Stimulated activated effector memory CD8-positive, alpha-beta T cell treated with anti-CD3 and anti-CD28 coated beads, Interleukin-12 subunit alpha, Interleukin-12 subunit beta, amount 100 ng/mL, for 72 hours (primary cell): ENCODE measurements around the gene FBXL14.
A peak's percentile ranks its signal among the peaks of the same experiment; 100 is the strongest.

Source experiments
- ATAC-seq: fragments of 150-1000 bp; cut with Tn5 transposase; 2 replicates; pipeline ENCODE4 v1.10.0; 2021
- DNase-seq, 2 donors: peaks; one replicate each; pipeline ENCODE4 v3.0.0; 2021 to 2022; ENCODE audit warnings: low spot score in 2 of 2
- H3K27ac Mint-ChIP-seq: one replicate; pipeline ENCODE4 v1.8.0; 2022; ENCODE audit warnings: mild to moderate bottlenecking, mixed read lengths
- H3K36me3 Mint-ChIP-seq: one replicate; pipeline ENCODE4 v1.8.0; 2022; ENCODE audit warnings: mild to moderate bottlenecking, mixed read lengths
- H3K4me1 Mint-ChIP-seq: one replicate; pipeline ENCODE4 v1.8.0; 2022; ENCODE audit warnings: mixed read lengths
- H3K4me3 Mint-ChIP-seq: one replicate; pipeline ENCODE4 v1.8.0; 2022; ENCODE audit warnings: mild to moderate bottlenecking, mixed read lengths
- H3K9me3 Mint-ChIP-seq: one replicate; pipeline ENCODE4 v1.8.0; 2022; ENCODE audit warnings: mixed read lengths

Gene FBXL14

DNA sequence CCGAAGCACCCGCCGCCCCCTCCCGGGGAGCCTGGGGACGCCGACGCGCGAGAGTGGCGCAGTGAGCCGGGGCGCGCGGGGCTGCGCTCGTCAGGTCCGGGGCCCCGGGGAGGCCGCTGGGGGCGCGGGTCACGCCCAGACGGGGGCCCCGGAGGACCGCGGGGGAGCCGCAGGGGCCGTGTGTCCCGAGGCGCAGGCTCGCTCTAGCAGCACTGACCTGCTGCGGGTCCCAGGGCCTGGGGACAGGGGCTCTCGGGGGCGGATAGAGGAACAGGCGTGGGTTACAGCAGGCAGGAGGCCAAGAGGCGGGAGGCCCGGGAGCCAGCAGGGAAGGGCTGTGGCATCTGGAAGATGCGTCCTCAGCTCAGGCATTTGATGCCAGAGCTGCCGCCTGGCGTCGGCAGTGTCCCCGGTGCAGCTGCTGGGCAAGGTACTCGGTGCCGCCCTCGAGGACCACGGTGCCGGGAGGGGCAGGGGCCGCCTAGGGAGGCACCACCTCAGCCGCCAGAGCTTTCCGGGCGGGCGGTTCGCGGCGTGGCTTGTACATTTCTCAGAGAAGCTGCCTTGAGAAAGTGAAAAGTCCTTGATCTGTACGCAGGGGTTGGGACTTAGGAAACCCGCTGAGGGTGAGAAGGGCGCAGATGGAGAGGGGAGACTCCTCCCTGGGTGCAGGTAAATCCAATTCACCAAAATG lies 35.9 kb upstream of the FBXL14 start:
- peaks cover 7% of the 10 kb centered on the region for H3K4me1 Mint-ChIP-seq
- DNase-seq (peak in 1 of 2 donors; percentile 52), ATAC-seq (peak; percentile 60)
- H3K4me3 Mint-ChIP-seq: peak overlapping the region; percentile 63
- no peak overlapping the region for H3K27ac Mint-ChIP-seq
- H3K9me3 Mint-ChIP-seq: no peaks in the 10 kb centered on the region
- H3K36me3 Mint-ChIP-seq: no peaks in the 10 kb centered on the region

DNA sequence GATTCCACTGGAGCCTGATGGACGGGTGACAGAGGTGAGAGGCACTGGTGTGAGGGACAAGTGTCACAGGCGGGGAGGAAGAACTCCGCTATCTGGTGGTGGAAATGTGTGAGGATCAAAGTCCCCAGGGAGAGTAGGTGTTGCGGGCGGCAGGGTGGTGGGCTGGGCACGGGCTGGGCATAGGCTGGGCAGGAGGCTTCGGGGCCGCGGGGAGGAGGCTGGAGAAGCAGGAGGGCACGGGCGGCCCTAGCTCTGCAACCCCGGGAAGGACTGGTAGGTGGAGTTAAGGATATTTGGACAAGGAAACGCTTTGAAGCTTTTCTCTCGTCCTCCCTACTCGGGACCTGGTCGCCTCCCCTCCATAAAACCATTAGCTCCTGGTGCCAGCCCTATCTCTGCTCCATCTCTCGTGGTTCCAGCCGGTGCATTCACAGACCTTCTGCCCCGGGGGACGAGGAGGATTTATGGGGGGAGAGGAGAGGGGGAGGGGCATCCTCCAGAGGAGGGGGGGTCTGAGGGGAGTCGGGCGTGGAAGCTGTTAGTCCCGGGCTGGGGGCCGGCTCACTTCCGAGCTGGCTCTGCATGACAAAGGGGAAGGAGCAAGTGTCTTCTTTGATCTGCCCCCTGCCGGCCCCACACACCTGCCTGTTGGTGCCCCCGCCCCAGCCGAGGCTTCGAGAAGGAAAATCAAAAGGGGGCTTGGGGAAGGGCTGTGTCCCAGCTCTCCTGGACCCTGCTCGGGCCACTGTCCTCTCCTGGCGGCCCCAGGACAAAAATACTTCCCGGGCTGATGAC lies 35.2 kb upstream of the FBXL14 start:
- ATAC-seq (peak; percentile 12), DNase-seq (no peak)
- Mint-ChIP-seq H3K4me3 (peak overlapping the region; percentile 63), H3K36me3 (no peaks in the 10 kb centered on the region), H3K27ac (no peak overlapping the region), H3K4me1 (peaks cover 7% of the 10 kb centered on the region), H3K9me3 (no peaks in the 10 kb centered on the region)

DNA sequence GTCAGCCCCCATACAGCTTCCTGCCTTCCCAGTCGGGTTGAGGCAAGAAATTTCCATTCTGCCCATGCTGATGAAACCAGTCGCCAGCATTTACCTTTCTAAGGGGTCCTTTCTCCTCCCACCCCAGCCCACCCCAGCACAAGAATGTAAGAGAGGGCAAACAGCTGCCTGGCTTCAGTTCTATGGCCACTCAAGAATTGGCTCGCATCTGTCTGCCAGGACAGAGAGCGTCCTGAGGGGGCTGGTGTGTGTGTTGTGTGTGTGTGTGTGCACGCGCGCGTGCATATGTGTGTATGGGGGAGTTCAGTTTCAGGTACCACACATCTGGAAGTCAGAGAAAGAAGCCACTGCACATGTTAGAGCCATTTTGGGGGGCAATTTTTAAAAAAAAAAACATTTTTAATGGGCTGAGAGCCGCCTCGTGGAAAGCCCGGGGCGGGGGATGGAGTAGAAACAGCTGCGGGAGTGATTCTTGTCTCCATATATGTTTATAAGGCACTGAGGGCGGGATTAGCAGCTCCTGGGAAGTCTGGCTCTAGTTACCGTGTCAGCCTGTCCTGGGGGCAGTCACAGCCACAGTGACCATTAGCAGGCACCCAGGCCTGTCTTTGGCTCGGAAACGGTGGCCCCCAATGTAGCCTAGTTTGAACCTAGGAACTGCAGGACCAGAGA lies 34.4 kb upstream of the FBXL14 start, which contains the start of gene WNT5B:
TSS of gene WNT5B (plus strand) at position 566 of the 672 bp plus-strand sequence. CDS start 2,124 bp downstream, outside the sequence.
- H3K9me3 Mint-ChIP-seq: no peaks in the 10 kb centered on the region
- ATAC-seq (no peak), DNase-seq (no peak)
- peaks cover 7% of the 10 kb centered on the region for H3K4me1 Mint-ChIP-seq
- H3K27ac Mint-ChIP-seq: no peak within 1 kb of the TSS
- H3K36me3 Mint-ChIP-seq: no peaks in the 10 kb centered on the region
- H3K4me3 Mint-ChIP-seq: peak within 1 kb of the TSS; percentile 63

DNA sequence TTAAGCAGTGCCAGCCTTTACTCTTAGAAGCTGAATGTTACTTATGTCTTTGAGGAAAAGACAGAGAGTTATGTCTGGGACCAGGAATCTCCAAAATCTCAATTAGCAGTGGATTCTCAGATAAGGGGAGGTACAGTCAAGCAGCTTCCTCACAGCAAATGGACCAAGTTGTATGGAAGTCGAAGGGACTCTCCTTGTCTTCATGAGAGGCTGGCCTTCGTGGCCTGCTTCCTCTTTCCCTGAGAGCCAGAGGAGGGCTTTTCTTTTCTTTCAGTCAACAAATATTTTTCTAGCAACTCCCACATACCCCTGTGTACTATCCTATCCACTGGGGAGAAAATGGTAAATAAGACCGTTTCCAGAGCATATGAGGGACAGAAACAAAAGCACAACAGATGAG lies 28.0 kb upstream of the FBXL14 start:
- H3K9me3 Mint-ChIP-seq: no peaks in the 10 kb centered on the region
- ATAC-seq (no peak), DNase-seq (no peak)
- H3K4me3 Mint-ChIP-seq: no peak overlapping the region
- no peak overlapping the region for H3K27ac Mint-ChIP-seq
- H3K36me3 Mint-ChIP-seq: no peaks in the 10 kb centered on the region
- H3K4me1 Mint-ChIP-seq: peaks cover 6% of the 10 kb centered on the region

DNA sequence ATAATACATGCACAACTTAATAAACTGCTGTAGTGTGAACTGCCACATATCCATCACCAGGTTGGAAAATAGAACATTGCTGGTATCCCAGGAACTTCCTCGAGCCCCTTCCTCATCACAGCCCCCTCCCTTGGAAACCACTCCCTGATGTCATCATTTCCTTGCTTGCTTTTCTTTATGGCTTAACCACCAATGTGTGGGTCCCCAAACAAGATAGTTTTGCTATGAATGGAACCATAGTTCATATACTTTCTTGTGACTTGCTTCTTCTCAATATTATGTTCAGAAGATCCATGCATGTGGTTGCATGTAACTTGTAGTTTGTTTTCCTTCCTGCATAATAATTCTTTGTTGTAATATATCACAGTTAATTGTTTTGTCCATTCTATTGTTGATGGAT lies 25.7 kb upstream of the FBXL14 start:
- Mint-ChIP-seq H3K9me3 (no peaks in the 10 kb centered on the region), H3K27ac (no peak overlapping the region)

DNA sequence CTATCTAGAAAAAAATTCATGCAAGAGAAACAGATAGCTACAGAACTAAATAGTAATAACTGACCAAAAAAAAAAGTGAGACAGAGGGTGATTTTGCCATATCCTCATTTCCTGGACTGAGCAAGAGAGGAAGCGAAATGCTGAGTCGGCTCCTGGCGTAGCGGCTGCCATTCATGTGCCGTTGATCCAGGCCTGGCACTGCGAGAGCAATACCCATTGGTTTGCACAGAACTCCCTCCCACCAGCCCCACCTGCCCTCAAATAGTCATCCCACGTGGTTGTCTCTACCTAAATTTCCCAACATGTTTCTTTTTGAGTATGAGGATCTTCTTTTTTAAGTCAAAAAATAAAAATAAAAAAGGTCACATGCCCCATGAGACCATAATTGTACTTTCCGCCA lies 25.2 kb upstream of the FBXL14 start:
- Mint-ChIP-seq H3K9me3 (no peaks in the 10 kb centered on the region), H3K4me1 (peaks cover 14% of the 10 kb centered on the region), H3K4me3 (no peak overlapping the region), H3K27ac (no peak overlapping the region), H3K36me3 (no peaks in the 10 kb centered on the region)
- ATAC-seq (peak; percentile 85), DNase-seq (no peak)

More for the DNA sequence above, 25.7 kb upstream of the FBXL14 start:
- Mint-ChIP-seq H3K4me3 (no peak overlapping the region), H3K4me1 (peaks cover 14% of the 10 kb centered on the region), H3K36me3 (no peaks in the 10 kb centered on the region)
- DNase-seq (no peak), ATAC-seq (peak; percentile 58)

DNA sequence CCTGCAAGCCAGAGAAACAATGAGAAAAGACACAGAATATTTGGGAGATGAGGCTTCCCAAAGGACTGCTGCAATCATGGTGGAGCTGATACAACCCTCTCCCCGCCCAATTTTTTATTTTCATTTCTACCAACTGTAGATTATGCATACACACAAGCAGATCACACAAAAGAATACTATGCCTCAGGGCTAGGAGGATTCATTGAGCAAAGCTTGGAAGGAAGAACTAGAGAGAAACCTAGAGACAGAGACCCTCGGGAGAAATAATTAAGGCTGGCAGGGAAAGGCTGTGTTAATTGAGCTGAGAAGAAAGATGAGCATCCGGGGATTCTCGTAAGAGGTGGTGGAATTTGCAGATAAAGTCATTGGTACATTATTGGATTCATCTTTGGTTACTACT lies 24.8 kb upstream of the FBXL14 start:
- no peak for ATAC-seq
- DNase-seq: no peak
- Mint-ChIP-seq H3K4me3 (no peak overlapping the region), H3K4me1 (peaks cover 14% of the 10 kb centered on the region), H3K27ac (no peak overlapping the region), H3K36me3 (no peaks in the 10 kb centered on the region), H3K9me3 (no peaks in the 10 kb centered on the region)

DNA sequence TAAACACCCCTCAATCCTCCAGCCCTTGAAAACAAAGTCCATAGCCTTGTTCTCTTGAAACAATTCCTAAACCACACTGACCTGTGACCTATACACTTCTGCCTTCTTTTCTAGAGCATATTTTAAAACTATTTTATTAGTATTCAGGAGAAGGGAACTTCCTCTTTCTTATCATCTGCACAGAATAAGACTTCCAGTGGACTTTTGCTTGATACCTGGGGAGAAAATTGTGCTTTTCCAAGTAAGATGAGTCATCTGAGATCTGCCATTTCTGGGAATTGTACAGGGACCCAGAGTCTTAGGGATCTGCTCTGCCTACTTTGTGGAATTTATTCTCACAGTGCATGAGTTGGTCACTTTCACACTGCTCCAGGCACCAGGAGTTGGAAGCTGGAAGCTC lies 24.1 kb upstream of the FBXL14 start:
- ATAC-seq: no peak
- Mint-ChIP-seq H3K4me3 (no peak overlapping the region), H3K9me3 (no peaks in the 10 kb centered on the region), H3K36me3 (no peaks in the 10 kb centered on the region), H3K27ac (no peak overlapping the region), H3K4me1 (peaks cover 14% of the 10 kb centered on the region)
- DNase-seq: no peak

DNA sequence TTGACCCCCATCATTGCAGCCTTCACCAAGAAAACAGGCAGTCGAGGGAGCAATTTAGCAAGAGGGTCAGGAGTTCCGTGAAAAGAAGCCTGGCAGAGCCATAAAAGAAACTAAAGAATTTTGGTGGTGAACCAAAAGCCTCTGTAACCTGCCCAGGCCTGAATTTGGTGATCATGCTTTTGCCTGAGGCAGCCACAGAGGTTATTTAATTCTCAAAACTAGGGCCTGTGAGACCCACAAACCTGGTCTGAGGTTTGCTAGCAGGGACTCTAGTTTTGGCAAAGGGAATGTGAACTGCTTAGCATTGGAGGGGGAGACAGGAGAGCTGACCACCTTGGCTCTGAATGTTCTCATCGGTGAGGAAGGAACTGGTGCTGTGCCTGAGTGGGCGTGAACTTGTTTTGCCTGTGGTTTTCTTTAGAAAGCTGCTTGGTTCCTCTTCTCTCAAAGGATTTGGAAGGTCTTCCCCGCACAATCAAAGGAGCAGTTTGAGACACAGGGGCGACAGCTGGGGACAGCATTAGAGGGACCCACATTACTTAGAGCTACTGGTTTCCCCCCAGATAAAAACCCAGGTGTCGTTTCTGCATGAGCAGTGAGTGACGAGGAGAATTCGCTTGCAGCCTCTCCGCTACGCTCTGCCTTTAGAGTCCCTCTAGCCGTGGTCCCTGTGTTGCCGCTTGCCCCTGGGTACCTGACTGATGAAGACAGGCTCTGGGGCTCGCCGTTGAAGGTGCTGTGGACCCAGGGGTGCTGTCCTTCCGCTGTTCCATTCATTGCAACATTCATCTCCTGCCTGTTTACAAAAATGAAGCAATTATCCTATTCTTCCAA lies 22.1 kb upstream of the FBXL14 start:
- DNase-seq: no peak
- ATAC-seq: no peak
- no peak overlapping the region for H3K4me3 Mint-ChIP-seq

DNA sequence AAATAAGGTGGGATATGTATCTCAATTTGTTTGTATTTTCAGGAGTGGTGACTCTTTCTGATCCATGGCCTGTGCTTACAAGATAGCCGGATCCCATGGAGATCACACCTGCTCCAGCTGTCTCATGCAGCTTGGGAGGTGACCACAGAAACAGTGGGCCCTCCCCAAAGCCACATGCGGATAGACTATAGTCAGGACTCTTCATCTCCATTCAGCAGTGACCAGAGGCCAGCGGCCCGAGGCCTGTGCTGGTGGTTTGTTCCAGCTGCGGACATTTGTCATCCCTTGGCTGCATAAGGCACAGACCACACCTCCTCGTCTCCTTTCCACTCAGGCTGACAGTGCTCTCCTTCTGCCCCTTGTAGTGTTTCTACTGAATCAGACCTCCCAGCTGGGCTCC lies 20.0 kb upstream of the FBXL14 start:
- peaks cover 8% of the 10 kb centered on the region for H3K4me1 Mint-ChIP-seq
- DNase-seq (no peak), ATAC-seq (no peak)
- no peaks in the 10 kb centered on the region for H3K36me3 Mint-ChIP-seq
- no peak overlapping the region for H3K27ac Mint-ChIP-seq
- no peak overlapping the region for H3K4me3 Mint-ChIP-seq
- no peaks in the 10 kb centered on the region for H3K9me3 Mint-ChIP-seq

More for the DNA sequence above, 22.1 kb upstream of the FBXL14 start:
- Mint-ChIP-seq H3K36me3 (no peaks in the 10 kb centered on the region), H3K4me1 (peaks cover 14% of the 10 kb centered on the region), H3K27ac (no peak overlapping the region), H3K9me3 (no peaks in the 10 kb centered on the region)

DNA sequence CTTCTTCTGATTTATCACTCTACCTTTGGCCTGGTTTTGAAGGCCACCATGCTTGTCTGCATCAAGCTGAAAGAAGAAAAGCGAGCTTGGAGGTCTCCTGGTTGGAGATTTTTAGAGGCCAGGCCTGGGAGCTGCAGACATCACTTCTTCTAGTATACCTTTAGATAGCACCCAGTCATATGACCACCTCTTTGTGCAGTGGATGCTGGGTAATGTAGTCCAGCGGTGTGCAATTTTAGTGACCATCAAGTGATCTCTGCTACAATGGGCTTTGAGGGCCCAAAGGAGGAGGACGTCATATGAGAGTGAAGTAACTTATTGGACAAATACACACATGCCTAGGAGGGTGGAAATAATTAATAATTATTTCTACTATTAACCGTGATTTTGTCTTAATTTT lies 19.5 kb upstream of the FBXL14 start:
- peaks cover 8% of the 10 kb centered on the region for H3K4me1 Mint-ChIP-seq
- no peak overlapping the region for H3K4me3 Mint-ChIP-seq
- H3K9me3 Mint-ChIP-seq: no peaks in the 10 kb centered on the region
- H3K27ac Mint-ChIP-seq: no peak overlapping the region
- ATAC-seq: no peak
- DNase-seq: no peak
- H3K36me3 Mint-ChIP-seq: no peaks in the 10 kb centered on the region

DNA sequence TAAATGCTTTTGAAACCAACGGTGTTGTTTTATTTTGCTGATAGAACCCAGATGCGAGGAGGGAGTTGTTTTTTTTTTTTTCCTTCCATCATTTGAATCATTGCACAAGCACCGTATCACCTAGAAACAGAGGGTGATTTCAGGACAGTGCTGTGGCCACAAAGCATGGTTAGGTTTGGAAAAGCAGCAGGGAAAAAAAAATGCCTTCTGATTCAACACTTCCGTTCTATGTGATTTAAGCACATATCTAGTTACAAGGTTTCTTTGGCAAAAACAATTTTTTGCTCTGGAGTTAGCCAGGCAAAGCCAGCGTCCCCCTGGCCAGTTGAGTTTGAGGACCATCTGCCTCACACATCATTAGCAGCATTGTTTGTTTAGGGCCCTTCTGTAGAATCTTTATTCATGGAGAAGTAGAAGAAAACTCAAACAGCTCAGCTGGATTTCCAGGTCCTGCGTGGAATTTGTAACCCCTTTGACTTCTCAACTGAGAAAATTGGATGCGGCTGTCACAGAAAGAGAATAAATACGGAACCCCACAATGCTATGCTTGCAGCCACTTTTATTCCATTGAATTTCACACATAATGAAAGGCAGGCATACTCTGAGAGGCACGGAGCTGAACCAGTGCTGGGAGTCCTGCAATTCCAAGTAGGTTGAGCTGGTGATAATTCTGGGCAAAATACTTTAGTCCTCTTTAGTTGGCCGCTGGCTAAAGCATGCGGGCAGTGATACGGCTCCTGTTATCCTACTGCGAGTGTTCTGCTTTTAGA lies 17.6 kb upstream of the FBXL14 start:
- no peak for DNase-seq
- Mint-ChIP-seq H3K4me3 (no peak overlapping the region), H3K4me1 (peaks cover 8% of the 10 kb centered on the region), H3K27ac (no peak overlapping the region), H3K9me3 (no peaks in the 10 kb centered on the region), H3K36me3 (no peaks in the 10 kb centered on the region)
- no peak for ATAC-seq

DNA sequence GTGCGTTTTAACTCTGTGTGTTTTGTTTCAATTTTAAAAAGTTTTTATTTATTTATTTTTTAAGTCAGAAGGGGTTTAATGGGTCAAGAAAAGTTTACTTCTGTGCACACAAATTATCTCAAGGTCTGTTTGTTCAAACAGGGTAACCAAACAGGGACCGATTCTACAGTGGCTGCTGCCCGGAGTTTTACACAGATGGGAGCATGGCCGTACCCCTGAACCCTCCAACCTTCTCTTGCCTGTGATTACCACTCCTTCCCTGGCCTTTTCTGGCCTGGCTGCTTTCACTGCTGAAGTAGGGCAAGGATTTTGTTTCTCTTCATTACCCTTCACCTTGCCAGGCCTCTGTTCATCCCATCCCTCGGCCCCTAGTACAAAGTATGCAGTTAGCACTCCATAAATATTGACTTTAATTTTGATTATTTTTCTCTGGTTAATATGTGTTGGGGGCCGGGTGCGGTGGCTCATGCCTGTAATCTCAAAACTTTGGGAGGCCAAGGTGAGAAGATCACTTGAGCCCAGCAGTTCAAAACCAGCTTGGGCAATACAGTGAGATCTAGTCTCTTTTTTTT lies 15.8 kb upstream of the FBXL14 start:
- no peak for ATAC-seq
- Mint-ChIP-seq H3K4me3 (no peak overlapping the region), H3K9me3 (no peaks in the 10 kb centered on the region), H3K36me3 (peaks cover 5% of the 10 kb centered on the region), H3K27ac (no peak overlapping the region), H3K4me1 (peaks cover 10% of the 10 kb centered on the region)
- no peak for DNase-seq

DNA sequence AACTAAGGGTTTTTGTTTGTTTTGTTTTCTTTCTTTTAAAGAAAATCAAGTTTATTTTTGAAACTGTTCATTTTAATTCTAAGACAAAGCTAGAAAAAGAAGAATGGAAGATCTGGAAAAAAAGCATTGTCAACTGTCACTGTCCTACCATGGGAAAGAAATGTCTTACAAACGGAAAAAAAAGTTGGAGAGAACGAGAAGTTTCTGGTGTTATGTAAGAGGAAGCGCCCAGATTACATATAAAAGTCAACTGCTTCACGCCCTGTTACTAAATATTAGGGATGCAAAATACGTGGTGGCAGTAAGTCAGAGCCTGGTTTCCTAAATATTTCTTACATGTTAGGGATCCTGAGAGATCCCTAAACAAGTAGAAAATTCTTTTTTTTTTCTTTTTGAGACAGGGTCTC lies 14.3 kb upstream of the FBXL14 start:
- Mint-ChIP-seq H3K36me3 (peaks cover 5% of the 10 kb centered on the region), H3K4me3 (no peak overlapping the region), H3K4me1 (peaks cover 24% of the 10 kb centered on the region), H3K27ac (no peak overlapping the region), H3K9me3 (no peaks in the 10 kb centered on the region)
- DNase-seq (no peak), ATAC-seq (no peak)
